C4-2B (cell line): ENCODE data around the gene NAV2.

Experiments
- H3K27ac ChIP-seq: fragments of 450-650 bp; 2 replicates; pipeline ENCODE4 v1.5.1; 2017
- CTCF ChIP-seq: fragments of 450-650 bp; conservative IDR thresholded peaks from 2 replicates; pipeline ENCODE4 v1.5.1; 2017; ENCODE audit warnings: mild to moderate bottlenecking
- ZFX ChIP-seq: fragments of 450-650 bp; IDR thresholded peaks from 2 replicates; pipeline ENCODE4 v1.6.1; 2017

Gene NAV2

DNA sequence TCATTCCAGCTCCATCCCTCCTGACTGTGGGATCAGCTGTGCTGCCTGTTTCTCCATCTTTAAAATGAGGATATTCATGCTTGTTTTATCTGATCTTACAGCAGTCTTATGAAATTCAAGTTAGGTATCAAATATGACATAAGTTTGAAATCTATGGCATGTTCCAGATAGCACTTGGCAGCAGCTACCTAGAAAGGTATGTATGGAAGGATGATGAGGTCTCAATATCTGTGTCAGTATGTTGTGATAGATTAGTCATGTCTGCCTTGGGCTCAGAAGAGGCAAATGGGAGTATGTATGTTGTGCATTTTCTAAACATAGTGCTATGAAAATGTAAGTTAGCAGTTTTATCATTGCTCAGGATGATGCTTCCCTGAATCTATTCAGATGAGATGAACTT, 122.1 kb downstream of the NAV2 start:
- TF ChIP-seq CTCF (no peak), ZFX (no peak)
- no peak overlapping the region for H3K27ac ChIP-seq

- TF ChIP-seq ZFX, result no peak
- no peak for TF ChIP-seq CTCF
- H3K27ac ChIP-seq, result no peak overlapping the region
Measured at GRCh38 chr11:19836666-19837065, 124.0 kb downstream of the NAV2 start.

DNA sequence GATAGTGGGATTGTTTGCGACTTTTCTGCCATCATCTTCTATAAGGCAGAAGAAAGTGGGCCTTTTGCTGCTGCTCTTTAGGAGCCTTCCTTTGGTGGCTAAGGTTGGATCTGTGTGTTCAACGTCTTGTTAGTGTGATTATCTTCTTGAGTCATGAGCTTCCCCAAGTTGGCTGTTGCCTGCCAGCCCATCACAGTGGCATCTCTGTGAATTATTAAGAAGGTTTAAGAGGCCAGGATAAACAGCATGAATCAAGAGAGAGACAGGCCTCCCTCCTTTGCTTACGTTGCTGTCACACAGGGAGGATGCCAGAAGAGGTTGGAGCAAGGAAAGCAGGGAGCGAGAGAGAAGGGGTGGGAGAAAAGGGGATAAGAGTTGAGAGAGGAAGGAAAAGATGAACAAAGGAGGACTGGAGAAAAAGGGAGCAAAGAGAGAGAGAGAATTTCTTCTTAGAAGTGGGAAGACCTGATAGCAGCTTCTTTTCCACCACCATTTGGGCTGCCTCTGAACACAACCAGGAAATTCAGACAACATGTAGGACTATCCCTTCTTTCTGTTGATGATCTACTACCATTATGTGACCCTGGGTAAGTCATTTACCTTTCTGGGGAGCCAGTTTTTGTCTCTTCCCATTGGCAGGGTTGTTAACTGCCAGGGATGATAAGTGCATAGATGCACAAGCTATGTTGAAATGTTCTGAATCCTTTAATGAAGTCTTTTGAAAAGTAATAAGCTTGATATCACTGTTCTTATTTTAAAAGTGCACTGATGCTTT, 126.5 kb downstream of the NAV2 start:
- no peak overlapping the region for H3K27ac ChIP-seq
- no peak for TF ChIP-seq ZFX
- TF ChIP-seq CTCF, result no peak

- no peak overlapping the region for H3K27ac ChIP-seq
- no peak for TF ChIP-seq CTCF
Measured at GRCh38 chr11:19840961-19841360, 128.3 kb downstream of the NAV2 start.

DNA sequence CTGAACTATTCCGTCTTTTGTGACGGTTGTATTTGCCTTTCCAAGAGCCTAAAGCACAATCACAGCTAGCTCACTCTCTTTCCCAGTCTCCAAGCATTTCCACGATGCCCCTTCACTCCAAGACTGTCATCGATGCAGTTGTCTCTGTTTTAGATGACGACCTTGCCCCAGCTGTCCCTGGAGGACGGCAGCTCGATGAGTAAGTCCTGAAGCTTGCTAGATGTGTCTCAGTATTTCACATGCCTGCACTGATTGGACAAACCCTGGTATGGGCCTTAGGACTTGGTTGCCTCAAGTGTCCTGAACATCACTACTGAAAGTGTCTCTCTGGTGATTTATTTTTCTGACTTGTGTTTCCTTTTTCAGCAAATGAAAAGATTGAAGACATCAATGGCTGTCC, 129.9 kb downstream of the NAV2 start:
- no peak overlapping the region for H3K27ac ChIP-seq
- TF ChIP-seq CTCF (no peak), ZFX (no peak)

DNA sequence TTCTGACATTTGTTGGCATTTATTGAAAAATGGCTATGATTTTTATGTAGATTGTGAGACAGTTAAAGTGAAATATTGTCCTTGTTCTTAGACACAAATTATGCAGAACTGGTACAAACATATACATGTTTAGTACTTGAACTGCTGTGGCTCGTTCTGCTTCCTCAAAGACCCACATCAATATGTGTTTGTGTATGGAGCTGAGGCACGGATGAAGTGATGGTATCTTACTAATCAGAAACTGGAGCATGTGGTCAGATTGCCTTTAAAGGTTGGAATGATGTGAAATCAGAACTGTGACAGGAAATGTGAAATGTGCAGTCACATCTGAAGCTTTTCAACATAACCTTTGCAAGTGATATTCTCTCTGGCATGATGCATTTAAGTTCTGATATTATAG, 130.4 kb downstream of the NAV2 start:
- no peak overlapping the region for H3K27ac ChIP-seq
- TF ChIP-seq ZFX, result no peak
- no peak for TF ChIP-seq CTCF

GRCh38 chr11:19844012-19844411, 131.4 kb downstream of the NAV2 start:
- no peak overlapping the region for H3K27ac ChIP-seq
- TF ChIP-seq CTCF (no peak), ZFX (no peak)
